ENCODE results near the gene SLC45A1.
"Not testable (repeated sequence)": the region's sequence is repeated elsewhere in the genome, so short reads cannot be mapped to it uniquely, and the experiment has no call there.

SLC45A1 gene
- long read RNA-seq, donor 1, result 0 reads
- long read RNA-seq, donor 2, result 0 reads
- long read RNA-seq, donor 3, partial matches to known transcripts, result 0 of 1 reads
- long read RNA-seq, donor 3, other reads (novel, unspliced or antisense), result 0 of 1 reads
- long read RNA-seq, donor 4, partial matches to known transcripts, result 142 of 161 reads
- long read RNA-seq, donor 4, other reads (novel, unspliced or antisense), result 19 of 161 reads
- long read RNA-seq, donor 5, result 0 reads
- long read RNA-seq, donor 6, partial matches to known transcripts, result 0 of 3 reads
- long read RNA-seq, donor 6, other reads (novel, unspliced or antisense), result 0 of 3 reads
- long read RNA-seq, donor 7, partial matches to known transcripts, result 97 of 107 reads
- long read RNA-seq, donor 7, other reads (novel, unspliced or antisense), result 8 of 107 reads
- long read RNA-seq, donor 8, partial matches to known transcripts, result 0 of 1 reads
- long read RNA-seq, donor 8, other reads (novel, unspliced or antisense), result 0 of 1 reads

DNA sequence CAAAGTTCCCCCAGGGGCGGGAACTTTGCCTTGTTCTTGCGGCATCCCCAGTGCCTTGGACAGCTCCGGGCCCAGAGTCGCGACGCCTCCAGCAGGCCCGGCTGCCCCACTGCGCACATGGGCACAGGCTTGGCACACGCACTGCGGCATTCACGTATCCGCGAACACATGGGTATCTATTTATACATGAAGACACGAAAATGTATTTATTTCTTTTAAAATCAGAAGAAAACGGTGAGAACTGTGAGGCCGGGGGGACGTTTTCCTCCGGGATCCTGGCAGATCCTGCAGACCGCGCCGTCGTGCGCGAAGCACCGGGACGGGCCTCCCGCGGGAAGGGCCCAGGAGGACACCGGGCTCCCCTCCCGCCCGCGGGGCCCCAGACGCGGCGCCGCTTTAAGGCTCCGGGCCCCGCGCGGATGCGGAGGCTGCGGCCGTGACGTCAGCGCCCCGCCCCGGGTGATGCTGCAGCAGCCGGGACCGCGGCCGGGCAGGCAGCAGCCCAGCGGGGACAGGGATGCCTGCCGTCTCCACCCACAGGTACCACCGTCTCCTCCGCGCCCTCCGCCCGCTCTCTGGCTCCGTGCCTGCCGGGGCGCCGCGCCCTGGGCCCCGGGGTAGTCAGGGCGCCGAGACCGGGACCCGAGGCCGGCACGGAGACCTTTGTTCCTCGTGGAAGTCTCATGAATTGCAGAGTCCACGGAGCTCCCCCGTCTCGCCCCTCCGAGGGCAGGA is at the start of gene SLC45A1:
Gene SLC45A1, plus strand, starts transcription at position 468 of the 735 bp plus-strand sequence. CDS start 6,216 bp downstream, outside the sequence.
- peak; percentile 82 for DNase-seq

DNA sequence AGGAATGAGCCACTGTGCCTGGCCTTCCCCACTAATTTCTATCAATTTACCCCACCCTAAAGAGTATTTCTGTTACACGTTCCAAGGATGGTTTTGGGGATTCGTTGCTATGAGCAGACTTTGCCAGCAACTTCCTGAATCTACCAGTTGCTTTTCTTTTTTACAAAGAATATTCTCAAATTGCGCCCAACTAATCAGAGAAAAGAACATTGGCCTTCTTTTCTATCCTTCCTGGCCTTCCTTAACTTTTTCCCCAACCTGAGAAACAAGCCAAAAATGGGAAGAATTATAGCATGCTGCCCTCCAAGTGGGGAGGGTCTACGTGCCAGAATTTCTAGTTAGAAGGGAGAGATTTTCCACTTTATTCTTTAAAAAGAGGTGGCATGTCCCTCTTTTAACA is 44.9 kb upstream of the SLC45A1 start:
- no peak for DNase-seq

DNA sequence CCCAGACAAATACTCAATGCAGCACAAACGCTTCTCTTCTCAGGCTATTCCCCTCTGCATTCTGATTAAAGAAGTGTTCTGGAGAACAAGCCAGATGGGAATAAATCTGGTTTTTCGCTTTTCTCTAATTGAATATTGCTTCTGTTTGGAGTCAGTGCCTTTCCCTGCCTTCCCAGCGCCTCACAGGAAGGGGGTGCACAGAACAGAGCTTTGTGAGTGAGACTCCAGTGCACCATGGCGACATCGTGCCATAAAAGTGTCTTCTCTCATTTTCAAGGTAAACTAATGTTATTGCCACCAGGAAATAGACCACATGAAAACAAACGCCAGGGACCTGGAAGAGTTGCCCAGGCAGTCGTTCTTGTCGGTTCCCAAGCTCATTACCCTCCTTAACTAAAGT is 43.6 kb upstream of the SLC45A1 start:
- no peak for DNase-seq

DNA sequence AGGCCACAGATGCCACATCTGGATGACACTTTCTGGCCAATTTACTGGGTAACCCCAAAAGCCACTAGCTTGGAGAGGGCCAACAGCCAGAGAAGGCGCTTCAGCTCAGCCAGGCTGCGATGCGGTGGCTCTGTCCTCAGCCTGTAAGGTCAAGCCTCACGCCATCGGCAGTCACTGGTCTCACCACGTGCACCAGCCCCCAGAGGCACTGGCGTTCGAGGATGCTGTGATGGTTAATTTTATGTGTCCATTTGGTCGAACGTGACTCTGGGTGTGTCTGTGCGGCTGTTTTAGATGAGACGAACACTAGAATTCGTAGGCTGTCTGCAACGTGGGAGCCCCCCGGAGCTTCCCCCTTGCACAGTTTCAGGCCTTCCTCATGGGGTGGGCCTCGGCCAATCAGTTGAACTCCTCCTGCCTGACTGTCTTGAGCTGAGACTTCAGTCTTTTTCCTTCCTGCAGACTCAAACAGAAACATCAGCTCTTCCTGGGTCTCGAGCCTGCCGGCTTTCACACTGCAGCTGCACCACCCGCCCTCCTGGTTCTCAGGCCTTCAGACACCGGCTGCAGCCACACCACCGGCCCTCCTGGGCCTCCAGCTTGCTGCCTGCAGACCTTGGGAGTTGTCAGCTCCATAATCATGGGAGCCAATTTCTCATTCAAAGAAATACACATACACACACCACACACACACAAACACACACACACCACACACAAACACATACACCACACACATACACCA is 41.6 kb upstream of the SLC45A1 start:
- no peak for DNase-seq

DNA sequence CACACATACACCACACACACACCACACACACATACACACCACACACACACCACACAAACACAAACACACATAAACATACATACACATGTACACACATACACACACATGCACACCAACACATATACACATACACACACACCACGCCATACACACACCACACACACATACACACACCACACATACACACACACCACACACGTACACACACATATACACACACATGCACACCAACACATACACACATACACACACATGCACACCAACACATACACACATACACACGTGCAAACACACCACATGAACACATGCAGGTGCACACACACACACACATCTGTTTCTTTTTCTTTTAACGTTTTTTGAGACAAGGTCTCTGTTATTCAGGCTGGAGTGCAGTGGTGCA is 41.0 kb upstream of the SLC45A1 start:
- no peak for DNase-seq

DNA sequence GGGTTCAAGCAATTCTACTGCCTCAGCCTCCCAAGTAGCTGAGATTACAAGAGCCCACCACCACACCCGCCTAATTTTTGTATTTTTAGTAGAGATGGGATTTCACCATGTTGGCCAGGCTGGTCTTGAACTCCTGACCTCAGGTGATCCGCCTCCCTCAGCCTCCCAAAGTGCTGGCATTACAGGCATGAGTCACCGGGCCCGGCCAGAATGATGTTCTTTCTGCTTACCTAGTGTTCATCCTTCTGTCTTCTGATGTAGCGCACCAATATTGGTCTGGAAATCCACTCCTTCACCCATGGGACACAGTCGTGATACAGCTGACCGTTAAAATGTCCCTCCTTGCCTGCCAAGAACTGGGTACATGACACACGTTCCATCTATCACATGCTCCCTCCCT is 39.2 kb upstream of the SLC45A1 start:
- DNase-seq, result not testable (repeated sequence)

DNA sequence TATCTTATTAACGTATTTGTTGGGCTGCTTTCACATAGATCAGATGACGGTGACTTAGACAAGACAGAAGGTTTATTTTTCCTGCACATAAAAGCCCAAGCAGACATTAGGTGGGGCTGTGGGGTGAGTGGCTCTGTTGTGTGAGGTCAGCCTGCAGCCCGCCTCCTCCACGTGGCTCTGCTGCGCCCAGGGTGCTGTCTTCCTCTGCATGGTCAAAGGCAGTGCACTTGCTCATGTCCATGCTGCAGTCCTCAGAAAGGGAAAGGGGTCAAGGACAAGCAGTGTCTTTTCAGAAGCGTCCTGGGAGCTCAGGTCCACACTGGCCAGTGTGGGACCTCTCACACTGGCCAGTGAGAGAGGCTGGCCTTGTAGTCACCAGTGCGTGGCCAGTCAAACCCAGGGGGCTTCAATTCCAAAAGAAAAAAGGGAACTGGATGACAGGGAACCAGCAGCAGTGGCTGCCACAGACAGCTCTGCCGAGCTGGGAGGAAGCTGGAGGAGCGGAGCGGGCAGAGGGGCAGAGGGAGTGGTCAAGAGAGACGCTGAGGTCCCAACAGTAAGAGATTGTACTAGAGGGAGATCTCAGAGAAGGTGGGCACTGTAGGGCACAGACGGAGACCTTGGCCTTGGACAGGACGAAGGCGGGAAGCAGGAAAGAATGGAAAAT is 35.9 kb upstream of the SLC45A1 start:
- peak; percentile 55 for DNase-seq

DNA sequence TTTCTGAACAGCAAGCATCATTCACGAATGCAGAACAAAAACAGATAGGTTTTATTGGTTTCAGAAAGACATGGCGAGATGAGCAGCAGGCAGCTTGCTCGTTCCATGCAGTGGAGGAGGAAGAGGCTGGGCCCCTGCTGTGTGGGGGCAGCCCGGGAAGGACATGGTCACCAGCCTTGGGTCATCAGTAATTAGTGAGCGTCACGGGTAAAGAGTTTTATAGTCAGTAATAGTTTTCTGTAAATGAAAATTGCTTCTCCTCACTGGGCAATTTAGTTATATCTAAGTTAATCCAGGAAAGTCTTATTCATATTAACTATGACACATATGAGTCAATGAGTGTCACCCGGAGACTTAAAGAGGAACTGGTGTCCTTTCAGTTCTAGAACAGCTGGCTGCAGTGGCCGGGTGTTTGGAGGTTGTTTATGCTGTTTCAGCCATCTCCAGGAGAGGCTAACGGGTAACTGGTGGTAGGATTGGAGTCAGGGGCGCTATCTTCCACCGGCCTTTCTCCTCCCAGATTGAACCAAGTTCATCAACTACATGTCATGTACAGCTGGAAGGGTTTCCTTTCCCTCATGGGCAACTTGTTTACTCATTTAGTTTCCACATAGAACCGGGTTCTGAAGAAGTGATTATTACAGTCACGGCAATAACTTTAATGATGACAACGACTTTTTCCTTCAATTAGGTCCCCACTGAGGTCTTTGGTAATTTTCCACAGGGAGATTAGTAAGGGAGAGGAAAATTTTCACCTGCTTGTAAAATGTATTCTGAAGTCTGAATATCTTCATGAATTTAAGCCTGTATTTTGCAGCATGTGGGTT is 34.6 kb upstream of the SLC45A1 start:
- peak; percentile 35 for DNase-seq

DNA sequence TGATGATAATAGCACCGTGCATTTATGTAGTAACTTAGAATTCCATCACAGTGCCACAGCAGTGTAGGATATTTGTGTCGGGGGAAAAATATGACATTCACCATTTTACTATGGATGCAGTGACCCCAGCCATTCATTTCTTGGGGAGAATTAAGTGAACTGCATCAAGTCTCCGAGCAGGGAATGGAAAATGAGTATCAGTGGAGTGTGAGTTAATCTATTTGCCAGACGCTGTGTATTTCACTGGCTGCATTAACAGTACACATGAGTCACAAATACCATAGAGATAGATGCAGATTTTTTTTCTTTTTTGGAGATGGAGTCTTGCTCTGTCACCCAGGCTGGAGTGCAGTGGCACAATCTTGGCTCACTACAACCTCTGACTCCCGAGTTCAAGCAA is 33.8 kb upstream of the SLC45A1 start:
- DNase-seq, result no peak

DNA sequence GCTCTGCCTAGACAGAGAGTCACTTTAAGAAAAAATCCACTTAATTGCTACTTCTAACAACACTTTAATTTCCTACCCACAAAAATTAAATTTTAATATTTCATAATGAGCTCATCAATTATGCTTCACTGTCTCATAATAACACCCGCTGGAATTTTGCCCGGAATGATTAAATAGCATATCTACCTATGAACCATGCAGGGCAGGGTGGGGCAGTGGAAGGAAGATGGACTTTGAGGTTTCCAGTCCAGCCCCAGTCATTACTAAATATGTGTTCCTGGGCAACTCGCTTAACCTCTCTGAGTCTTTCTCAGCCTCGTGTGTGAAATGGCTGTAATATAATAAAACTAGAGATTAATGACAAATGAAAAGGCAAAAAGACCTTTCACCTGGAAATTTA is 32.8 kb upstream of the SLC45A1 start:
- no peak for DNase-seq

DNA sequence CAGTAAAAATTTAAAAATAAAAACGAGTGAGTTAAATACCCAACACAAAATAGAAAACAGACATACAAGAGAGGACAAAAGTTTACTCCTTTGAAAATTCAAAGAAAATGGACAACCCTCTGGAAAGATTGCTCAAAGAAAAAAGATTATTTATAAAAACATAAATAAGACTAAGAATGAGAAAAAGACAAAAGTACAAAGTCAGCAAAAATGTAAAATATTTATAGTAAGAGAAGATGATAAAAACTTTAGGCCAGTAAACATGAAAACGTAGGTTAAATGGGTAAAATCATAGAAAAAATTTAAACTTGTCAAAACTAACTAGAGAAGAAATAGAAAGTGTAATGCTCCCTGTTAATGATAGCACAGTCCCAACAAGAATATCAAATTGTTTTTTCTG is 31.9 kb upstream of the SLC45A1 start:
- no peak for DNase-seq

DNA sequence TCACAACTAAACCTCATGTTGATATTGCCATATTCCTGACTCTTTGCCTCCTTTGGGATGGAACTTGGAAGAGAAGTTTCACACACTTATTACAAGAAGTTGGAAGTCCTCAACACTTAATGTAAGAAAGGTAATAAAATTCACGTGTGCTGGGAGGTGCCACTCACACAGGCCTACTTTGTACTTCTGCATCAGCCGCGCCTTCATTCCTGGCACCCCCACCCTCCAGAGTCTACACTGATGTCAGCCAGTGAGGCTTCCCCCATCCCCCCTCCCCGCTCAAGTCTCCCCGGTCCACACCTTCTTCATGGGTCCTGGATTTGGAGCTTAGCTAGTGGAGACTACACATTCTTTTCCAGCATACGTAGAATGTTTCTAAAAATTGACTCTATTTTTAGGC is 24.8 kb upstream of the SLC45A1 start:
- no peak for DNase-seq

DNA sequence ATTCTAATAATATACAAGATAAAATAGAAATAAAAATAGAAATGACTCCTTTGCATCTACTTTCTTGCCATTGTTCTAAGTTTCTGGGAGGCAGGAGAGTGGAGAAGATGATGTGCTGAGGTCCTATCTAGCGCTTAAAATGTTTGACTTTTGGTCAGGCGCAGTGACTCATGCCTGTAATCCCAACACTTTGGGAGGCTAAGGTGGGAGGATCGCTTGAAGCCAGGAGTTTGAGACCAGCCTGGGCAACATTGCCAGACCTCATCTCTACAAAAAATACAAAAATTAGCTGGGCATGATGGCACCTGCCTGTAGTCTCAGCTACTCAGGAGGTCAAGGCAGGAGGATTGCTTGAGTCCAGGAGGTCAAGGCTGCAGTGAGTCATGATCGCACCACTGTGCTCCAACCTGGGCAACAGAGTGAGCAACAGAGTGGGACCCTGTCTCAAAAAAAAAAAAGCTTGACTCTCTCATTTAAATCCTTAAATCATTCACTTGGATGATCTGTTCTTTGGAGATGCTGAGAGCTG is 24.2 kb upstream of the SLC45A1 start:
- no peak for DNase-seq

DNA sequence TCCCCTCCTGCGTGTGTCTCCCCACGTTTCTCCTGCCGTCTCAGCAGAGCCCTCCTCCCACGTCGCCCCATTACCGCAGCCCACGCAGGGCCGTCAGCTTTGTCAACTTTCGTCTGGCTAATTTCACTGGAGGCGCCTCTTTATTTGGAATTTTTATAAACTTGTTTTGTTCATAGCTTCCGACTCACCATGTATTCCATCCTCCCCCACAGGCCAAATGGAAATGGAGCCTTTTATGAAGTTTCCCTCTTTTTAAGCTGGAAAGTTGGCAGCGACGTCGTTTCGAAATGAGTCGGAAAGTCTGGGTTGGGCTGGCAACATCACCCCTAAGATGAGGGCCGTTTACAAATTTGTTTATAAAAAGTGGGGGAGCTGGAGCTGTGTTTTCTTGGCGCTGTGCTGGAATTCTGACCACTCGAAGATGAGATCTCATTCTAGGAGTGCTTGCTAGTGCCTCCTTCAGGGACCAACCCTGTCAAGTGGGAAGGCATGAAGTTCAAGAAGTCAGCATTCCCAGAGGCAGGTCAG is 23.7 kb upstream of the SLC45A1 start:
- DNase-seq, result peak; percentile 23

DNA sequence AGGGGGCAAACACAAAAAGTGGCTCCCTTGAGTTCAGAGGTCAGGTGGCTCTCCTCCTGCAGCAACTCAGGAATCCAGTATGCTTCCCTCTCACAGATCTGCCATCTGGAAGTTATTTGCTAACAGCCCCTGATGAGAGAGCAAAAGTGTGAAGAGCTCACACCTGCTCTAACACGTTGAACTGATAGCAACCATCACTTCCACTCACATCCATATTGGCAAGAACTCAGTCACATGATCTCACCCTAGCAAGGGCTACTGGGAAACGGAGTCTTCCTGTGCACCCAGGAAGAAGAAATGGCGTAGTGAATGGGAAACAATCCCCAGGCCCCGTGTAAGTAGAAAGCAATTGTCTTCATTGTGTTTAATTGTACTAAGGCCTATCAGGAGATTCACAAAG is 20.7 kb upstream of the SLC45A1 start:
- DNase-seq, result no peak

DNA sequence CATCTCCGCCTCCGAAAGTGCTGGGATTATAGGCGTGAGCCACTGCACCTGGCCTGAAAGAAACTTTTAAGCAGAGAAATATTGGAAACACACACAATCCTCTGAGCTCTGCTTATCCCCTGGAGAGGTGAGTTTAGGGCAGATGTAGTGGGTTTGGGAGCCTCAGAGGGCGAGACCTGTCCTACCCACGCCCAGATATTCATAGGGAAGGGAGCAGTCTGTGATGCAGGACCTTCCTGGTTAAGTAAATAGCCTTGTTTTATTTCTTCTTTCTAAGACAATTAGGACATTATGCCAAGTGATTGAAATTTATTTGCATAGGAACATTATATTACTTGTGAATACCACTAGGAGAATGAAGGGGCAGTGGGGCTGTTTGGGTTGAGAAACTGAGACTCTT is 18.0 kb upstream of the SLC45A1 start:
- DNase-seq, result no peak

DNA sequence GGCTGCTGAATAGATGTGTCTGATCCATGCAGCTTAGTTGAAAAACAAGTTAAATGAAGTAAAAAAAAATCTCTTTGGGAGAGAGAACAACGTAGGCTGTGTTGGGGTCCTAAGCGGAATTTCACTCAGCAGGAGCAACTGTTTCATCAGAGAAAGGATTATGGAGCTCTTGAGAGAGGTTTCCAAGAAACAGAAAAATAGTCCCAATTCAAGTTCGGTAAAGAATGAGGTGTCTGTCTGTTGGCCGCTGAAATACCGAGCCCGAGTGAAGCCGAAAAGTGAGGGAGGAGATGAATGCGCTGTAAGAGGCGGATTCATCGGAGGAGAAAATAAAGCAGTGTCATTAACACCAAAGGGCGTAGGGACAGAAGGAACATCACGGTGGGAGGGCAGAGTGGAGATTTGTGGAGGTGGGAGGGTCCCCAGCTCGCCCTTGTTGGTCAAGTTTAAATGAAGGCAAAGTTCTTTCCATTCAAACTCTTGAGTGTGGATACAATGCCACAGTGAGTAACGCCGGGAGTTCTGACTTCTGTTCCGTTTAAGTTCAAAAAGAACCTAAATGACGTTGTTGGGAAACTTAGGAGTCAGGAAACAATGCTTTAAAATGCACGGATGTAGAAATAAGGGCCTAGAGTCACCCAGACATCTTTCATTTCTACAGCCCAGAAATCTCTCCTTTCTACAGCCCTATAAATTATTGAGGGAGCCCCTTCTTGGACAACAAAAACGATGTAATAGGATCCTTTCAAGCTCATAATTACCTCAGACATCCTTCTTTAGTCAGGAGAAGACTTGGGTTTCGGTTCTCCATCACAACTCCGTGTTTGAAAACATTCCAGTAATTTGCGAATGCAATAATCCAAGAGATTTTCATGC is 15.6 kb upstream of the SLC45A1 start:
- DNase-seq, result peak; percentile 63

DNA sequence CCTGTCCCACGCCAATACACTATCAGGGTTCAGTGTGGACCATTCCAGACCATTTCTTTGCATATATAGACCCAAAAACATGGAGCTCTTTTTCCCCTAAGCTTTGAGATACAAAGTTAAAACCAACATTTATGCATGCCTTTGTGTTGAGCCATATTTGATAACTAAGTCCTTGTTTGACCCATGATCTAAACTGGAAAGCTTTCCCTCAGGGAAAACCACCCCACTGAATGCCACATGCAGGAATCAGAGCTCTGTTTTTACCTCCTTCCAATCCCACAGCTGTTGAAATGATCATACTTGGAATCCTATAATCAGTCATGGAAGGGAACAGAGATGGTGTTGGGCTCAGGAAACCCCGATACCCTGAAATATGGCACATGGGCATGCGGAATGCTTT is 14.8 kb upstream of the SLC45A1 start:
- DNase-seq, result no peak

DNA sequence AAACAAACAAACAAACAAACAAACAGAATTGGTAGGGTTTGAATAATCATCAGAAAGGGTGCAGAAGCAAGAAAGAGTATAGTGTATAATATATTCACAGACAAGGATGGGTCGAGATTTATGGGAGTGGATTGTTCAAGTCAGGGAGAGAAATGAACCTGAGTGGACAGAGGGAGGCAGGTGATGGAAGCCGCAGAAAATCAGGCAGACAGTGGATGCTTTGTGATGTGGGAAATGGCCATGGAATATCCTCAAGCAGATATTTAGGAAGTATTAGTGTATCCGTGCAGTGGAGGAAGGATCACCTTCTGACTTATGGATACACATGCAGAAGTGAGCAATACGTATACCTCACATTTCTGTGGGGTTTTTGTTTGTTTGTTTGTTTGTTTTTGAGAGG is 14.0 kb upstream of the SLC45A1 start:
- no peak for DNase-seq

DNA sequence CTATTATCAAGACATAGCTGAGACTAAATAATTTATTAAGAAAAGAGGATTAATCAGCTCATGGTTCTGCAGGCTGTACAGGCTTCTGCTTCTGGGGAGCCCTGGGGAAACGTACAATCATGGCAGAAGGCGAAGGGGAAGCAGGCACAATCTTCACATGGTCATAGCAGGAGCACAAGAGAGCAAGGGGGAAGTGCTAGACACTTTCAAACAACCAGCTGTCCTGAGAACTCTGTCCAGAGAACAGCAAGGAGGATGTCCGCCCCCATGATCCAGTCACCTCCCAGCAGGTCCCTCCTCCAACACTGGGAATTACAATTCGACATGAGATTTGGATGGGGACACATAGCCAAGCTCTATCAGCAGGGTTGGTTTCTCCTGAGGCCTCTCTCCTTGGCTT is 10.3 kb upstream of the SLC45A1 start:
- DNase-seq, result no peak

Measured in right kidney (tissue), 9 donors.